Nephron progenitor cell (in vitro differentiated cells): ENCODE results near the gene CENPP.

Experiments used
- DNase-seq: peaks from one replicate; pipeline ENCODE4 v3.0.0; 2021
- H3K27ac Mint-ChIP-seq: 2 replicates; pipeline ENCODE4 v1.8.0; 2021; ENCODE audit warnings: mild to moderate bottlenecking, moderate library complexity, mixed read lengths
- H3K27me3 Mint-ChIP-seq: 2 replicates; pipeline ENCODE4 v1.8.0; 2021; ENCODE audit warnings: mild to moderate bottlenecking, low read depth, mixed read lengths; ENCODE audit not compliant: poor library complexity
- H3K36me3 Mint-ChIP-seq: 2 replicates; pipeline ENCODE4 v1.8.0; 2021; ENCODE audit warnings: low read depth, mixed read lengths
- H3K4me1 Mint-ChIP-seq: 2 replicates; pipeline ENCODE4 v1.8.0; 2021; ENCODE audit warnings: mixed read lengths
- H3K4me3 Mint-ChIP-seq: 2 replicates; pipeline ENCODE4 v1.8.0; 2021; ENCODE audit warnings: mild to moderate bottlenecking, moderate library complexity, mixed read lengths
- H3K9me3 Mint-ChIP-seq: 2 replicates; pipeline ENCODE4 v1.8.0; 2021; ENCODE audit warnings: mild to moderate bottlenecking, moderate library complexity, mixed read lengths
- CTCF ChIP-seq: fragments of 200-600 bp; sonication (generic); IDR thresholded peaks from 2 replicates; pipeline ENCODE4 v1.5.0; 2021; ENCODE audit warnings: antibody characterized with exemption

The CENPP gene

GRCh38 chr9:92402360-92402759 is 76.6 kb downstream of the CENPP start:
- DNase-seq = no peak
- Mint-ChIP-seq H3K27ac (no peak overlapping the region), H3K36me3 (peaks cover 10% of the 10 kb centered on the region), H3K9me3 (peaks cover 16% of the 10 kb centered on the region), H3K4me1 (peaks cover 18% of the 10 kb centered on the region), H3K4me3 (no peak overlapping the region), H3K27me3 (no peaks in the 10 kb centered on the region)
- no peak for TF ChIP-seq CTCF

- Mint-ChIP-seq H3K4me1 (peaks cover 18% of the 10 kb centered on the region), H3K9me3 (peaks cover 9% of the 10 kb centered on the region), H3K4me3 (no peak overlapping the region), H3K27ac (no peak overlapping the region), H3K27me3 (no peaks in the 10 kb centered on the region), H3K36me3 (peaks cover 5% of the 10 kb centered on the region)
- no peak for TF ChIP-seq CTCF
- DNase-seq = no peak
Observed at GRCh38 chr9:92402826-92403745, 77.3 kb downstream of the CENPP start.

- TF ChIP-seq CTCF = no peak
- H3K27me3 Mint-ChIP-seq = no peaks in the 10 kb centered on the region
- H3K27ac Mint-ChIP-seq = no peak within 1 kb of the TSS
- no peaks in the 10 kb centered on the region for H3K9me3 Mint-ChIP-seq
- peaks cover 18% of the 10 kb centered on the region for H3K4me1 Mint-ChIP-seq
- H3K36me3 Mint-ChIP-seq = no peaks in the 10 kb centered on the region
- no peak for DNase-seq
- H3K4me3 Mint-ChIP-seq = no peak within 1 kb of the TSS
Observed at GRCh38 chr9:92404042-92404836, 78.5 kb downstream of the CENPP start, which contains the start of gene OGN. Gene OGN, minus strand, starts transcription at chr9:92404578. Its CDS starts 1,171 bp downstream, at chr9:92403407.

GRCh38 chr9:92405818-92406217 is 80.1 kb downstream of the CENPP start:
- no peak overlapping the region for H3K4me3 Mint-ChIP-seq
- H3K27ac Mint-ChIP-seq = no peak overlapping the region
- no peaks in the 10 kb centered on the region for H3K27me3 Mint-ChIP-seq
- no peak for TF ChIP-seq CTCF
- no peak for DNase-seq
- no peaks in the 10 kb centered on the region for H3K36me3 Mint-ChIP-seq
- no peaks in the 10 kb centered on the region for H3K9me3 Mint-ChIP-seq
- peaks cover 18% of the 10 kb centered on the region for H3K4me1 Mint-ChIP-seq

- Mint-ChIP-seq H3K27me3 (no peaks in the 10 kb centered on the region), H3K4me3 (no peak overlapping the region), H3K9me3 (no peaks in the 10 kb centered on the region), H3K36me3 (no peaks in the 10 kb centered on the region), H3K4me1 (peaks cover 18% of the 10 kb centered on the region), H3K27ac (no peak overlapping the region)
- no peak for TF ChIP-seq CTCF
- no peak for DNase-seq
Observed at GRCh38 chr9:92406477-92406876, 80.7 kb downstream of the CENPP start.
